OCI-M2 (cell line): ENCODE data around the gene NCAM2.
"Not testable (repeated sequence)": the region's sequence is repeated elsewhere in the genome, so short reads cannot be mapped to it uniquely, and the experiment has no call there.

Experiments
- DNase-seq: peaks from one replicate; lab custom pipeline; 2025; ENCODE audit not compliant: unreplicated experiment; lab: John Stamatoyannopoulos, UW

Gene NCAM2

DNA sequence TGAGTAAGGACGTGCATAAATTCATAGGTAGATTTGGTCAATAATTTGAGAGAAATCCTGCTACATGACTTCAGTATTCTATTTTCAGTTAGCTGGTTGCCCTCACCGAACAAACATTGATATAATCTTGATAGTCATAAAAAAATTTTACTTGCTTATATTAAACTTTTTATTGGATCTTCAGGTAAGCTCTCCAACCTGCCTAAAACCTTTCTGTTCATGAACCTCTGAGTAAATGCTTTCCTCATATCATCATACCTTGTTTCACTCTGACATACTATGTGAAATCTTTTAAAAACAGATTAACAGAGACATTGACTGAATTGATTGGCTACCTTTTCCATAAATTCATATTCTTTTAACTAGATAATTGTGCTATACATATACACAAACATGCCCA lies 299.0 kb downstream of the NCAM2 start:
- DNase-seq, result no peak

DNA sequence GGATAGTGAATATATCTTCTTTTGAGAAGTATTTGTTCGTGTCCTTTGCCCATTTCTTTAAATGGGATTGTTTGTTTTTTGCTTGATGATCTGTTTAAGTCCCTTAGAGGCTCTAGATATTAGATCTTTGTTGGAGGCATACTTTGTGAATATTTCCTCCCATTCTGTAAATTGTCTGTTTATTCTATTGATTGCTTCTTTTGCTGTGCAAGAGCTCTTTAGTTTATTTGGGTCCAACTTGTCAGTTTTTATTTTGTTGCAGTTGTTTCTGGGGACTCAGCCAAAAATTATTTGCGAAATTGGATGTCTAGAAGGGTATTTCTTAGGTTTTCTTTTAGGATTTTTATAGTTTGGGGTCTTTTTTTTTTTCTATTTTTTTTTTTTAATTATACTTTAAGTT lies 302.8 kb downstream of the NCAM2 start:
- DNase-seq, result no peak

DNA sequence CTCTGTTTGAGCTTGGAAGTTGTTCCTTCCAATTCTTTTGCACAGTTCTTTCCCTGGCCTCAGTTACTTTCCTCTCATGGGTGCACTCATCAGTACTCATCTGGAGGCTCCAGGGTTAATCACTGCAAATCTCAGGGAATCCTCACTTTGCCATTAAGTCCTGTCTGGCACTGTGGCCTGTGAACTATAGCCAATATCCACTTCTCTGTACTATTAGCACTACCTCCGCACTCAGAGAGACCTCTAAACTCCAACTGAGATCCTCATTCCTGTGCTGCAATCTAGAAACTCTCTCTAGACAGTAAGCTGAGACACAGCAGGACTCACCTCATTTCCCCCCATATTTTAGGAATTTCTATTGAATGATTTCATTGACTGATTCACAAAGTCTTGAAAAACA lies 311.3 kb downstream of the NCAM2 start:
- DNase-seq, result no peak

DNA sequence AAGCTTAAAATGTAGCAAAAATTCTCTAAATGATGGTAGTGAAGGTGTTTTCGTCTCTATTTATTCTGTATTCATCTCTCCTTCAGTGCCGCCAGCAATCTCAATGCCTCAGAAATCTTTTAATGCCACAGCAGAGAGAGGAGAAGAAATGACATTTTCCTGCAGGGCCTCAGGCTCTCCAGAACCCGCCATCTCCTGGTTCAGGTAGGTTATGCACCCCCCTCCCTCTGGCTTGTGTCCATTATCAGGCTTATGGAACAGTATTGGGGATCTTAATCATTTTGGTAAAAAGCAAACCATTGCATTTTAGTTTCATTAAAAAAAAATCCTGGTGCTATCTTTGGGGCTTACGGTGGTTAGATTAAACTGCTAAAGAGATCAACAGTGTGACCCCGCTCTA lies 326.1 kb downstream of the NCAM2 start:
- DNase-seq, result no peak

DNA sequence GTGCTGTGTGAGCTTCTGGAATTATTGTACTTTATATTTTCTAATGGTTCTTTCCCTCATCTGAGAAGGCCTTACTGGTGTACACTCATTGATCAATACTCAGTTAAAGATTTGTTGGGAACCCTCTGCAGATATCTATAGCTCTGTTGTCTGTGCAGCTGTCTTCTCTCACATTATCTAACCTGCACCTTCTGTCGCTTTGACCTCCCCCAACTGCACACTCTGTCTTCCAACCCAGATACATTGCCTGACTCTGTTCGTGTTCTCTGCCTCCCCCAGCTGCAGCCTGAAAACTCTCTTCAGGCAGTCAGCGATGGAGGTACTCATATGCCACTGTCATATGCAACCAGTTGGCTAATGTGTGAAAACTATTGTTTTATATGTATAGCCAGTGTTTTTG lies 334.3 kb downstream of the NCAM2 start:
- no peak for DNase-seq

DNA sequence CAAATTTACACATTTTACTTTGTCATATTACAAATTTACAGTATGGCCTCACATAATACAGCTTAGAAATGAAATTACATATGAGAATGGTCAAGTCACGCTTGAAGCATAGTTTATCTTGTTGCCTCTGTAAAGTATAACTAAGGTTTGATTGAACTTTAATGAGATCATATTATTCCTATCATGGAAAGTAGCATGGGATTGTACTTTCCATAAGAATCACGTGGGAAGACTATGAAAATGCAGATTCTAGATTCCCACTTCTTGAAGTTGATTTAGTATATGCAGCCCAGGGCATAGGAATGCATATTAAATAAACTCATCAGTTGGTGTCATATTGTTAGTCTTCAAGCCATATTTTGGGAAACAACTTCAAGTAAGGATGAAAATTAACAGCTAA lies 342.8 kb downstream of the NCAM2 start:
- DNase-seq, result no peak

DNA sequence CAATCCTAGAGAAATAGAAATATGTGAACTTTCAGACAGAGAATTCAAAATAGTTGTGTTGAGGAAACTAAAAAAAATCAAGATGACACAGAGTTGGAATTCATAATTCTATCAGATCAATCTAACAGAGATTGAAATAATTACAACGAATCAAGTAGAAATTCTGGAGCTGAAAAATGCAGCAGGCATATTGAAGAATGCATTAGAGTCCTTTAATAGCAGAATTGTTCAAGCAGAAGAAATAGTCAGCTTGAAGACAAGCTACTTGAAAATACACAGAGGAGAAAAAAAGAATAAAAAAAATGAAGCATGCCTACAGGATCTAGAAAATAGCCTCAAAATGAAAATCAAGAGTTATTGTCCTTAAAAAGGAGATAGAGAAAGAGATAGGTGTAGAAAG lies 347.1 kb downstream of the NCAM2 start:
- DNase-seq, result no peak

DNA sequence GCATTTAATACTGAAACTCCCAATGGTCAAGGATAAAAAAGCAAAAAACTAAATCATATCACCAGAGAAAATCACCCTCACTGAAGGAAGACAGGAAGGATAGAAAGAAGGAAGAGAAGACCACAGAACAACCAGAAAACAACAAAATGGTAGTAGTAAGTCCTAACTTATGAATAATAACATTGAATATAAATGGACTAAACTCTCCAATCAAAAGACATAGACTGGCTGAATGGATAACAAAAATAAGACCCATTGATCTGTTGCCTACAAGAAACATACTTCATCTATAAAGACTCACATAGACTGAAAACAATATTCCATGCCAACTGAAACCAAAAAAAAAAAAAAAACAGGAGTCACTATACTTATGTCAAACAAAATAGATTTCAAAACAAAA lies 347.7 kb downstream of the NCAM2 start:
- DNase-seq, result no peak

DNA sequence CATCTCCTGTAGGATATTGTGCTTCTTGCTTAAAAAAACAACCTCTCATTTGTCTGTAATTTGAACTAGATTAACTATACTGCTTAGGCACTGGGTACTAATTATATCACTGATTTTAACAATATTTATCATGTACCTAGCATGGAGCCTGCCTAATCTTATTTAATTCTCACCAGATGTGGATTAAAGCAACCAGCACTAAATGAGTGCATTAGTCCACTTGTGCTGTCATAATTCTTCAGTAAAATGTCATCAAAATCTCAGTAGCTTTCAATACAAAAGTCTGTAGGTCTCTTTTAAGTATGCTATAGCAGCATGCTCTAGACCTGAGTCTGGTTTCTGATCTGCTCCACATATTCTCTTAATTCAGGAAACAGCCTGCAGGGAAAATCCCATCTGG lies 368.1 kb downstream of the NCAM2 start:
- no peak for DNase-seq

DNA sequence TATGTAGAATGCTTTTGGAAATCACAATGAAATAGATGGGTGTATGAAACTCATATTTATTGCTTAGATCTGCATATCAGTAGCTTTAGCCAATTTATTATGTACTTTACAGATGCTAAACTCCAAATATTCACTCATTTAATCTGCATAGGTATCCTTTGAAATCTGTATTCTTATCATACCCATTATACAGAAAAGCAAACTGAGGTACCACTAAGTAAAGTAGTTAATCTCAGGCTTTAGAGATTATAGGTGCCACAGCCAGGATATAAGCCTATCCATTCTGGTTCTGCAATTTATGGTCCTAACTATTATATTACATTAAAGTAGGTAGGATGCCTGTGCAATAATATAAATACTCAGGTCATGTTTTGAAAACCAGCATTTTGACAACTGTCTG lies 369.4 kb downstream of the NCAM2 start:
- no peak for DNase-seq

DNA sequence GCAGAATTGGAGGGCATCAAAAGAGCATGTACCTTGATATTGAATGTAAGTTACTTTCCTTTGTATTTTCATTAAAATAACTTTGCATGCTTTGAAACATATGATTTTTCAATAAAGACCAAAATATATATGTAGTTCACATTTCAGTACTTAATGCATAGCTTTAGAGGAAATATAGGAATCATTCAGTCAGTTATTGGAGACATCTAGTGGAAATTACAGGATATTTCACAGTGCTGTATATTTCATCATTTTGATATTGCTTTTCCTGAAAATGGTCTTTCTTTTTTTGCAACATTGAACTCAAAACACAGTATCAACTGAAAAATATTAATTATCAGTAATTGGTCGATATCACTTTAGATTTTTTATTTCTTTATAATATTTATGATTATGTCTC lies 375.8 kb downstream of the NCAM2 start:
- DNase-seq, result no peak

DNA sequence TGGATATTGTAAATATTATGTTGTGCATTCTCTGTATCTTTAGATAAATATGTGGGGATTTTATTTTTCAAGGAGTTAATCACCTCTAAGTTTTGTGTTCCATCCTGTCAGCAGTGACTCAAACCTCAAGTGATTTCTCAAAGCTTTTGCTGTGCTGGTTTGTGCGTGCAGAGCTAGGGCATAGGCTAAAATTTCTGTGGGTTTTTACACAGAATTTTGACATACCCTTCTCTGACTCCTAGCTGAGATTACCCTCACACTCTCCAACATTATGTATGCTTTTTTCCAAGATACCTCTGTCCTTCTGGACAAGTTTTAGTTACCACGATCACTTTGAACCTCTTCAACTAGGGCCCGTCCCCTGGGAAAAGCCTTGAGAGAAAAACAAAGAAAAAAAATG lies 384.9 kb downstream of the NCAM2 start:
- no peak for DNase-seq

DNA sequence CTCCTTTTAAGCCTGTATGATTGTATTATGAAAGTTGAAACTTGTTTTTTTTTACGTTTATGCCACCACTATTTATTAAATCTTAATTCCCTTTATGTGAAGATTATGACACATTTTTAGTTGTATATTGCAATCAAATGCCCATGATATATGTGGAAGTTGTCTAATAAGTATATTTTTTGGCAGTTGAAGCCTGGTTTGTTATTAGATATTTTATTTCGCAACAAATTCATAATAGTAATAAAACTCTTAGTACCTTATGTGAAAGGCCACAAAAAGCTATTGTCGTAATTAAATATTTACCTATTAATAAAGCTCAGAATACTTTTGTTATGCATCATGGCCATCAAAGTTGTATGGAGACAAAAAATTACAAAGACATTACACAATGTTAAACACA lies 386.8 kb downstream of the NCAM2 start:
- no peak for DNase-seq

DNA sequence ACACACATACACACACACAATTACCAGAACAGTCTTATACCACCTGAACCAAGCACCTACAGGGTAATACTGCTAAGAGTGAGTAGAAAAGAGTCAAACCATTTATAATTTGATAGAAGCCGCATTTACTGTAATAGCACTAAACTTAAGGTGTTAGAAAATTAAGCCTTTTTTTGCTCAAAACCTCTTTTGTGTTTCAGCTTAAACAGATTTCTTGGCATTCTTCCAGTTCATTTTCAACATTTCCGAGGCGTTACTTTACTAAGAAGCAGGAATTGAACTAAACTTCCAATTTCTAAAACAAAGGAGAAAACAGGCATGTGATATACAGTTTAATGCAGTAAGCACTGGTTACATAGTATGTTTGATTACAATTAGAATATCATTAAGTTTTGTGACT lies 387.2 kb downstream of the NCAM2 start:
- DNase-seq, result no peak

DNA sequence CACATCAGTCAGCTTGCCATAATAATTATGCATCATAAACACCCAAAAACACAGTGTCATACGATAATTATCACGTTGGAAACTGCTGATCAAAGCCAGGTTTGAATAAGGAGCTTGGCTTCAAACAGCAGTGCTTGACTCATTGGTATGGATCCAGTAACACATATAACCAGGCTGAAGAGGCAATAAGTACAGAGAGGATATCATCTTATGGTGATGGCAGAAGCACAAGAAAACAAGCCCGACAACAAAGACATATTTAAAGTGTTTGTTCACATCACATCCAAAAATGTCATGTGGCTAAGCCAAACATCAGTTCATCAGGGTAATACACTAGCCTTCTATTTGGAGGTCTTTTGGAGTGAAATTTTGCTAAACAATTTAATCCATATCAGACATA lies 389.7 kb downstream of the NCAM2 start:
- DNase-seq, result no peak

DNA sequence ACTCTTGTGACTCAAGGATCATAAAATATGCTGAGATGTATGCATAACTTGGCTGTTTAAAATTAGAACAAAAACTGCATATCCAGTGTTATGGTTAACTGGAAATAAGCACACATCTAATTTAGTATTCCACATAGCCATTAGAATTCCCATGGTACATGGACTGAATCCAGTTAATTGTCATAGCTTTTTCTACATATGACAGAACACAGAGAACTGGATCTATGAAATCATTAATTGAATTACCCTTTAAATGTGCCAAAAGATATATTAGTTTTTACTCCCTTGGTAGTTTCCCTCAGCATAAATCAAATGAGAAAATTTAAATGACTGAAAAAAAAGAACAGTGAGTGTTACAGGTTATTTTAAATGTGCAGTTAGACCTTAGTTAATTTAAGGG lies 395.9 kb downstream of the NCAM2 start:
- DNase-seq, result no peak

DNA sequence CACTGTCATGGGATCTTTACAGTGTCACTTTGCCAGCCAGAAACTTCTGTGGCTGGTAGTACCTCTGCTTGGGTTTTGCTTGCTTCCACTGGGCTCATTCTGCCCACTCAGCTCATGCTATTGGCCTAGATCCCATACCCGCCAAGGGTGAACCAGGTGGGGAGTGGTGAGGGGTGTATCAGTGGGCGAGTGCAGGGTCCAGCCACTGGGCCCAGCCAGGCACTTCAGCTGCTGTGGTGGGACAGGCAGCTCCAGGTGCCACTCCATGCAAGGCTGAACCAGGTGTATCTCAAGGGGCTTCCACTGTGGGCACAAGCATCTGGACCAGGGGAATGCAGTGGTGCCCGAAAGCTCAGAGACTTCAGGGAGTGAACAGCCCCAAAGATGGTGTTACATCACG lies 398.2 kb downstream of the NCAM2 start:
- no peak for DNase-seq

DNA sequence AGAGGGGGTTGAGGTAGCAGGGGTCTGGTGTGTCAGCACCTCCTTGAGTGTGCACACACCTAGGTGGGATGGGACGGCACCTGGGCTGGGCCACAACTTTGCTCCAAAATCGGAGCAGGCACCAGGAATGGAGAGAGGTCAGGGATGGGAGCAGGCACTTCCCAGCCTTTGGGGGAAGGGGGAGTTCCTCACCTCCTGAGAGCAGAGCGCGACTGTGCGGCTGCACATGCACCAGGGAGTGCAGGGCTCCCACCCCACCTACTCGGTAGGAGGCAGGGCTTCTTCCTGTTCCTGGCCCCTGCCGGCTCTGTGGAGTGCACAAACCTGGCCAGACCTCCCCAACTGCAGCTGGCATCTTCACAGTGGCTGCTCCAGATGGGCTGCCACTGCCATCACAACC lies 399.3 kb downstream of the NCAM2 start:
- DNase-seq, result no peak

DNA sequence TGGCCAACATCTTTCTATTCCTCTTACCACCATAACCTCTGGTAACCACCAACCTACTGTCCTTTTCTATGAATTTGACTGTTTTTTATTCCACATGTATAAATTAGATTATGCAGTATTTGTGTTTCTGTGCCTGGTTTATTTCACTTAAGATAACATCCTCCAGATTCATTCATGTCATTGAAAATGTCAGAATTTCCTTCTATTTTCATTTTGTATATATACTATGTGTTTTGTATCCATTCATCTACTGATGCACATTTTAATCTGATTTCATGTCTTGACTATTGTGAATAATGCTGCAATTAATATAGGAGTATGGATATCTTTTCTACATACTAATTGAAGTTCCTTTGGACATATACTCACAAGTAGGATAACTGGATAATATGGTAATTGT lies 403.2 kb downstream of the NCAM2 start:
- DNase-seq, result no peak

DNA sequence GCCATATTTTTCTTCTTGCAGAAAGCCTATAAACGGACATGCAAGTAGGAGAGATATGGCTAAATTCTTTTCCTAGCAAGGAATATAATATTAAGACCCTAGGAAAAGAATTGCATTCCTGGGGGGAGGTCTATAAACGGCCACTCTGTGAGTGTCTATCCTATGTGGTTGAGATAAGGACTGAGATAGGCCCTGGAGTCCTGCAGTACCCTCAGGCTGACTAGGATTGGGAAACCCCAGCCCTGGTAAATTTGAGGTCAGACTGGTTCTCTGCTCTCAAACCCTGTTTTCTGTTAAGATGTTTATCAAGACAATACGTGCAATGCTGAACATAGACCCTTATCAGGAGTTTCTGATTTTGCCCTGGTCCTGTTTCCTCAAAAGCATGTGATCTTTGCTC lies 404.0 kb downstream of the NCAM2 start:
- not testable (repeated sequence) for DNase-seq

DNA sequence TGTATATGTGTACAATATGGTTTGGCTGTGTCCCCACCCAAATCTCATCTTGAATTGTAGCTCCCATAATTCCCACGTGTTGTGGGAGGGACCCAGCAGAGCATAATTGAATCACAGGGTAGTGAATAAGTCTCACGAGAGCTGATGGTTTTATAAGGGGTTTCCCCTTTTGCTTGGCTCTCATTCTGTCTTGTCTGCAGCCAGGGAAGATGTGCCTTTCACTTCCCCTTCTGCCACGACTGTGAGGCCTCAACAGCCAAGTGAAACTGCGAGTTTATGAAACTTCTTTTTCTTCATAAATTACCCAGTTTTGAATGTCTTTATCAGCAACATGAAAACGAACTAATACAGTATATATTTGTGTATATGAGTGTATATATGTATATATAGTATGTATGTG lies 406.1 kb downstream of the NCAM2 start:
- not testable (repeated sequence) for DNase-seq

DNA sequence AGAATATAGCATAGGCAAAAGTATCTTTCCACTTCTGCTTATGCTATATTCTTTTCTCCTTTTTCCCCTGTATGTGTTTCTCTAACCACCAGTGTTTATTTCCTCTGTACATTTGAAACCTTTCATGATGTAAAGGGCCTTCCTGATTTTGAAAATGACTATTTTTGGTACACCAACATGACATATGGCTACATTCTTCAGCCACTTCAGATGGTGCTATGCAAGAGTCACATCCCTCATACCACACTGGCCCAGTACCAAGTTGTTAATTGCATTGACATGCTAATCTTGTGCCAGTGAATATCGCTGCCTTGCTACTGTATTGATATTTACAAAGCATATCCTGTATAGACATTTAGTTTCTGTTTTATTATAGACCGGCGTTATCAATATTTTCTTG lies 408.7 kb downstream of the NCAM2 start:
- no peak for DNase-seq

DNA sequence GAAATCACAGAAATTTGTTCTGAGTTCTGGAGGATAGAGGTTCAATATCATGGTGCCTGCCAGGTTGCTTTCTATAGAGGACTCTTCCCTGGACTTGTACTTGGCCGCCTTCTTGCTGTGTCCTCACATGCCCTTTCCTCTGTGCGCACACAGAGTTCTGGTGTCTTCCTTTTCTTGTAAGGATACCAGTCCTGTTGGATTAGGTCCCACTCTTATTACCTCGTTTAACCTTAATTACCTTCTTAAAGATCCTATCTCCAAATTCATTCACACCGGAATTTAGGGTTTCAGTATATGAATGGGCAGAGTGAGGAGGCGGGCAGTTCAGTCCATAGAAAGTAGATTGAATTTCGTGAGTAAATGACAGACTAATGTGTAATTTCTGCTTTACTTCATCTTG lies 413.9 kb downstream of the NCAM2 start:
- DNase-seq, result no peak

DNA sequence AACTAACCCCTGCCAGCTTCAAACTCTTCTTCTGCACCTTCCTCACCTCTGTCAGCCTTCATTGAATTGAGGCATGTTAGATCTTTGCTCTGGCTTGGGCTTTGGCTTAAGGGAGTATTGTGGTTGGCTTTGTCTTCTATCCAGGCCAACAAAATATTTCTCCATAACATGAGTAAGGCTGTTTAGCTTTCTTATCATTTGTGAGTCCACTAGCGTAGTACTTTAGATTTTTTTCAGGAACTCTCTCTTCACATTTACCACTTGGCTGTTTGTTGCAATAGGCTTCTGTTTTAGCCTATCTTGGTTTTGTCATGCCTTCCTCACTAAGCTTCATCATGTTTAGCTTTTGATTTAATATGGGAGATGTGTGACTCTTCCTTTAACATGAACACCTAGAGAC lies 417.5 kb downstream of the NCAM2 start:
- no peak for DNase-seq
